Prostate gland (tissue), 2 donors: ENCODE measurements around the gene PLPP1. TPM values are rescaled to one million over a fixed set of nuclear protein-coding genes. Genes with fewer than 3 reads are reported as not detected.
"Not testable (repeated sequence)": the region's sequence is repeated elsewhere in the genome, so short reads cannot be mapped to it uniquely, and the experiment has no call there.

ENCODE experiments used
- DNase-seq: peaks from one replicate; pipeline ENCODE4 v3.0.0-alpha.2; 2019; ENCODE audit warnings: low spot score
- H3K27ac ChIP-seq, 2 donors: fragments of 200-600 bp; sonication (generic); 2 replicates each; pipeline ENCODE4 v1.5.1; 2017 to 2019
- H3K27me3 ChIP-seq: fragments of 200-600 bp; sonication (generic); replicated peaks from 2 replicates; pipeline ENCODE4 v1.5.1; 2019; ENCODE audit not compliant: insufficient read depth
- H3K36me3 ChIP-seq, 2 donors: fragments of 200-600 bp; sonication (generic); 1 replicate in 1 of 2; 2 replicates in 1 of 2; pipeline versions ENCODE4 v1.5.1 to v1.8.1; 2017 to 2019
- H3K4me1 ChIP-seq: fragments of 200-600 bp; sonication (generic); replicated peaks from 2 replicates; pipeline ENCODE4 v1.5.1; 2019
- H3K4me3 ChIP-seq, 2 donors: fragments of 200-600 bp; sonication (generic); 2 replicates each; pipeline ENCODE4 v1.5.1; 2017 to 2019
- H3K9me3 ChIP-seq: fragments of 200-600 bp; sonication (generic); 2 replicates; pipeline ENCODE4 v1.5.1; 2017
- CTCF ChIP-seq, 4 experiments: fragments of 200-600 bp in 2 of 4; fragments of 450-650 bp in 2 of 4; sonication (generic) in 2 of 4; IDR thresholded peaks; 1 replicate in 3 of 4; 2 replicates in 1 of 4; pipeline ENCODE4 v1.5.1; 2016 to 2019; ENCODE audit warnings: antibody characterized with exemption in 4 of 4, mild to moderate bottlenecking in 2 of 4, moderate library complexity in 2 of 4
- POLR2A ChIP-seq: fragments of 450-650 bp; IDR thresholded peaks from one replicate; pipeline ENCODE4 v1.6.1; 2016; ENCODE audit warnings: antibody characterized with exemption, mild to moderate bottlenecking
- POLR2AphosphoS5 ChIP-seq: sonication (generic); formaldehyde crosslinking; IDR thresholded peaks from one replicate; pipeline ENCODE4 v1.6.1; 2017; ENCODE audit warnings: antibody characterized with exemption
- WGBS: methylation state at CpG from one replicate; pipeline ENCODE4 v1.1.5; 2018; 5-methylcytosine and 5-hydroxymethylcytosine counted together
- intact Hi-C: fragments of 100-400 bp; cut with DNase I; formaldehyde crosslinking; loops from one replicate; pipeline ENCODE4 v1.14.2; 2022
- total RNA-seq, 2 donors: library from RNA; depleted of rRNA; stranded (reverse); fragments of >200 nt; gene quantifications; one replicate each; pipeline ENCODE4 v1.1.0, GENCODE V29; 2016

PLPP1 gene
- total RNA-seq, 2 donors from 2014 or later = 823 to 5,059 TPM

- intact Hi-C loops = no loop called here
Measured at GRCh38 chr5:55540525-55540924, 5.8 kb upstream of the PLPP1 start.

GRCh38 chr5:55540024-55540423, 5.3 kb upstream of the PLPP1 start:
- H3K4me1 ChIP-seq = no peaks in the 10 kb centered on the region
- TF ChIP-seq POLR2AphosphoS5 (no peak), CTCF (IDR thresholded peaks at IDR 0.05) (no peak), POLR2A (no peak)
- WGBS = 66% methylated on average over 1 of the region's 1 CpG
- no peak overlapping the region for H3K4me3 ChIP-seq
- DNase-seq = no peak
- intact Hi-C loops = no loop called here
- no peak overlapping the region for H3K27ac ChIP-seq
- no peaks in the 10 kb centered on the region for H3K27me3 ChIP-seq
- H3K36me3 ChIP-seq = no peaks in the 10 kb centered on the region
- H3K9me3 ChIP-seq = no peaks in the 10 kb centered on the region

More at GRCh38 chr5:55540525-55540924, 5.8 kb upstream of the PLPP1 start:
- no peaks in the 10 kb centered on the region for H3K27me3 ChIP-seq
- no peak for DNase-seq
- WGBS = 29% methylated on average over 2 of the region's 2 CpGs
- H3K27ac ChIP-seq = no peak overlapping the region
- no peaks in the 10 kb centered on the region for H3K36me3 ChIP-seq
- H3K4me1 ChIP-seq = no peaks in the 10 kb centered on the region
- no peak overlapping the region for H3K4me3 ChIP-seq
- TF ChIP-seq CTCF (IDR thresholded peaks at IDR 0.05) (no peak), POLR2A (no peak), POLR2AphosphoS5 (no peak)
- H3K9me3 ChIP-seq = no peaks in the 10 kb centered on the region

DNA sequence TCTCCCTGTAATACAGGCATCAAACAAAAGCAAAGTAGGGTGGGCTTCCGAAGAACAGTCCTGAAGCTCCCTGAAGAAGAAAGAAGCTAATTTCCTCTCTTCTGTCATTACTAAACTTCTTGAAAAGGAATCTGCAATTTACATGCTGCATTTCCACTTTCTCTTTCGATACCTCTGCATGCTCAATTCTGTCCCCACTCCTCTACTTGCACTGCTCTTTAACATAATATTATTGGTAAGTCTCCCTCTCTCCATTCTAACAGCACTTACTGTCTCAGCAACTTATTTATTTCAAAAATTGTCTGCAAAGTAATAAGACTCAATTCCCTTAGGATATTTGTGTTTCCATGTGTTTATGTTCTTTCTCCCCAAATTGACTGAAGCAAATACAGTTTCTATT, 3.9 kb upstream of the PLPP1 start:
- 35% methylated on average over 2 of the region's 2 CpGs for WGBS
- Histone ChIP-seq H3K9me3 (no peaks in the 10 kb centered on the region), H3K4me3 (no peak overlapping the region), H3K27ac (peak overlapping the region; percentile 23 to 45), H3K4me1 (no peaks in the 10 kb centered on the region), H3K27me3 (no peaks in the 10 kb centered on the region), H3K36me3 (no peaks in the 10 kb centered on the region)
- no peak for TF ChIP-seq CTCF (IDR thresholded peaks at IDR 0.05)
- TF ChIP-seq POLR2AphosphoS5 = no peak
- TF ChIP-seq POLR2A = no peak
- no peak for DNase-seq
- intact Hi-C loops = loop anchor here (10.0 kb wide), 1 partner anchor 136 kb away; no protein-coding TSS in a partner anchor

GRCh38 chr5:55537315-55537714, 2.6 kb upstream of the PLPP1 start:
- not testable (repeated sequence) for H3K36me3 ChIP-seq, H3K4me1 ChIP-seq, H3K27ac ChIP-seq, H3K9me3 ChIP-seq, DNase-seq, H3K4me3 ChIP-seq, H3K27me3 ChIP-seq
- 96% methylated on average over 8 of the region's 8 CpGs for WGBS
- intact Hi-C loops = loop anchor here (10.0 kb wide), 1 partner anchor 137 kb away; no protein-coding TSS in a partner anchor

DNA sequence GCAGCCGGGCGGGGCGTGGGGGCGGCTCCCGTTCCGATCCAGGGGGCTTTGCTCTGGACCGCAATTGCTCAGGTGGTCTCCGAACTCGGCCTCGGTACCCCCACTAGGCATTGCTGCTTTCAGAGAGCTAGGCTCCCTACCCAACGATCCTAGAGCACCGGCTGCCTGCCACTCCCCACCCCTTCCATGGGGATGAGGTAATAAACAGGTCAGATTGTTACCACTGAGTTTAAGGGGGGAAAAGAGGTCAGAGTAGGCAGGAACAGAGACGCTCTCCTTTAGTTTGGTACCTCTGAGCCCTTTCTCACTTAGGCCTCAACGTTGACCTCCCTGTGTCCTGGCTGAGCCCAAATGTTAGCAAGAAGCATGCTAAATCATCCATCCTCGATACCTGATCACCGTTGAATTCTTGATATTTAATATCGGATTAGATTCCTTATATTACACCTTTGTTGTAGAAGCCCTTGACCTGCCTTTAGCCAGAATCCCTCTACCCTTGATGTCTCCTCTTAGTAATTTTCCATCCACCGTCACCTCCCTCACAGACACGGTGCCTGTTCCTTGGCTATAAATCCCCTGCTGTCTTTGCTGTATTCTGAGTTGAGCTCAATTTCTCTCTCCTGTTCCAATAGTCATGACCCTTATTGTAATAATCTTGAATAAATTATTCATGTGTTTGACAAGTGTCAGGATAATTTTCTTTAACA, 588 bp upstream of the PLPP1 start:
- Histone ChIP-seq H3K4me1 (no peaks in the 10 kb centered on the region), H3K9me3 (no peaks in the 10 kb centered on the region), H3K27me3 (no peaks in the 10 kb centered on the region), H3K36me3 (no peaks in the 10 kb centered on the region), H3K27ac (peak overlapping the region; percentile 96 to 99), H3K4me3 (peak overlapping the region; percentile 82 to 99)
- WGBS = 9% methylated on average over 19 of the region's 19 CpGs
- intact Hi-C loops = loop anchor here (2.0 to 10.0 kb wide), 3 partner anchors 67 to 139 kb away; no protein-coding TSS in a partner anchor
- no peak for TF ChIP-seq POLR2AphosphoS5
- no peak for TF ChIP-seq POLR2A
- peak in 1 of 4 experiments; percentile 1 for TF ChIP-seq CTCF (IDR thresholded peaks at IDR 0.05)
- DNase-seq = no peak
